WTC11 (cell line): ENCODE data around the gene BCAS1. TPM values are rescaled to one million over a fixed set of nuclear protein-coding genes. Genes with fewer than 3 reads are reported as not detected.

Source experiments
- ATAC-seq: fragments of 200-7000 bp; cut with Tn5 transposase; 2 replicates; pipeline ENCODE4 v1.10.0; 2021; ENCODE audit warnings: mild to moderate bottlenecking, moderate library complexity
- CTCF ChIA-PET: fragments of 300-600 bp; sonication (Branson Sonifier 250); formaldehyde crosslinking; loops from one replicate; lab custom pipeline; 2021; ENCODE audit warnings: antibody characterized with exemption; lab: Charles Lee
- POLR2A ChIA-PET: fragments of 350-600 bp; sonication (Branson Sonifier 250); formaldehyde crosslinking; loops from one replicate; lab custom pipeline; 2021; ENCODE audit warnings: antibody characterized with exemption; lab: Charles Lee
- DNase-seq: peaks from one replicate; pipeline ENCODE4 v3.0.0; 2021; ENCODE audit warnings: low spot score
- H3K27ac Mint-ChIP-seq: 2 replicates; pipeline ENCODE4 v1.8.0; 2021; ENCODE audit warnings: mixed read lengths
- H3K27me3 Mint-ChIP-seq: 2 replicates; pipeline ENCODE4 v1.8.0; 2021; ENCODE audit warnings: low read depth, mild to moderate bottlenecking, moderate library complexity, mixed read lengths
- H3K36me3 Mint-ChIP-seq: 2 replicates; pipeline ENCODE4 v1.8.0; 2021; ENCODE audit warnings: mixed read lengths
- H3K4me1 Mint-ChIP-seq: 2 replicates; pipeline ENCODE4 v1.8.0; 2022; ENCODE audit warnings: mixed read lengths
- H3K4me3 Mint-ChIP-seq: 2 replicates; pipeline ENCODE4 v1.8.0; 2021; ENCODE audit warnings: mild to moderate bottlenecking, moderate library complexity, mixed read lengths
- H3K9me3 Mint-ChIP-seq: 2 replicates; pipeline ENCODE4 v1.8.0; 2021; ENCODE audit warnings: mixed read lengths
- CBFB ChIP-seq: sonication (generic); formaldehyde crosslinking; IDR thresholded peaks from 2 replicates; pipeline ENCODE4 v1.8.1; 2022; ENCODE audit warnings: mild to moderate bottlenecking, low read depth, missing genetic modification reagents
- FOXJ3 ChIP-seq: sonication (generic); formaldehyde crosslinking; IDR thresholded peaks from 2 replicates; pipeline ENCODE4 v1.9.0; 2021; ENCODE audit warnings: missing genetic modification reagents, mild to moderate bottlenecking, borderline replicate concordance
- FOXK1 ChIP-seq: sonication (generic); formaldehyde crosslinking; IDR thresholded peaks from 2 replicates; pipeline ENCODE4 v1.8.0; 2022; ENCODE audit warnings: mild to moderate bottlenecking, moderate library complexity, missing genetic modification reagents
- GTF2I ChIP-seq: fragments of 250-450 bp; sonication (Bioruptor Pico); conservative IDR thresholded peaks from 2 replicates; pipeline ENCODE4 v1.4.0; 2021; ENCODE audit warnings: mild to moderate bottlenecking
- KAT7 ChIP-seq: sonication (generic); formaldehyde crosslinking; IDR thresholded peaks from 2 replicates; pipeline ENCODE4 v1.8.1; 2023; ENCODE audit warnings: missing genetic modification reagents, mild to moderate bottlenecking, borderline replicate concordance
- NFE2L1 ChIP-seq: sonication (generic); formaldehyde crosslinking; IDR thresholded peaks from 2 replicates; pipeline ENCODE4 v1.8.1; 2023; ENCODE audit warnings: missing genetic modification reagents
- PRRX2 ChIP-seq: fragments of 250-450 bp; sonication (Bioruptor Pico); IDR thresholded peaks from 2 replicates; pipeline ENCODE4 v1.8.0; 2021; ENCODE audit warnings: mild to moderate bottlenecking
- RORB ChIP-seq: fragments of 250-450 bp; sonication (Bioruptor Pico); IDR thresholded peaks from 2 replicates; pipeline ENCODE4 v1.9.0; 2021; ENCODE audit warnings: mild to moderate bottlenecking
- TP53 ChIP-seq: sonication (generic); formaldehyde crosslinking; IDR thresholded peaks from 2 replicates; pipeline ENCODE4 v1.8.1; 2023; ENCODE audit warnings: mild to moderate bottlenecking, missing genetic modification reagents
- ZNF138 ChIP-seq: sonication (generic); formaldehyde crosslinking; conservative IDR thresholded peaks from 2 replicates; pipeline ENCODE4 v1.8.1; 2022; ENCODE audit warnings: mild to moderate bottlenecking, moderate library complexity, missing genetic modification reagents
- ZNF263 ChIP-seq: sonication (generic); formaldehyde crosslinking; IDR thresholded peaks from 2 replicates; pipeline ENCODE4 v1.8.1; 2022; ENCODE audit warnings: low read depth, mild to moderate bottlenecking, moderate library complexity, missing genetic modification reagents
- ZNF396 ChIP-seq: fragments of 250-450 bp; sonication (Bioruptor Pico); IDR thresholded peaks from 2 replicates; pipeline ENCODE4 v1.8.0; 2021; ENCODE audit warnings: mild to moderate bottlenecking, moderate library complexity, borderline replicate concordance
- total RNA-seq: library from RNA; stranded (reverse); gene quantifications from 3 replicates; pipeline ENCODE4 v1.2.3, GENCODE V29; 2021
- TF ChIP-seq, protein P1 (sequence below): sonication (generic); formaldehyde crosslinking; IDR thresholded peaks from 2 replicates; pipeline ENCODE4 v1.8.1; 2023; ENCODE audit warnings: mild to moderate bottlenecking, missing genetic modification reagents
- TF ChIP-seq, protein P2 (sequence below): fragments of 250-450 bp; sonication (Bioruptor Pico); IDR thresholded peaks from 2 replicates; pipeline ENCODE4 v2.1.2; 2022; ENCODE audit warnings: mild to moderate bottlenecking, moderate library complexity
- TF ChIP-seq, protein P3 (sequence below): sonication (generic); formaldehyde crosslinking; IDR thresholded peaks from 2 replicates; pipeline ENCODE4 v1.8.1; 2023; ENCODE audit warnings: mild to moderate bottlenecking, missing genetic modification reagents, borderline replicate concordance
- TF ChIP-seq, protein P4 (sequence below): sonication (generic); formaldehyde crosslinking; IDR thresholded peaks from 2 replicates; pipeline ENCODE4 v1.8.1; 2022; ENCODE audit warnings: mild to moderate bottlenecking, moderate library complexity, missing genetic modification reagents
- TF ChIP-seq, protein P5 (sequence below): sonication (generic); formaldehyde crosslinking; IDR thresholded peaks from 2 replicates; pipeline ENCODE4 v1.8.1; 2023; ENCODE audit warnings: mild to moderate bottlenecking, missing genetic modification reagents, moderate library complexity
- TF ChIP-seq, protein P6 (sequence below): fragments of 250-450 bp; sonication (Bioruptor Pico); conservative IDR thresholded peaks from 2 replicates; pipeline ENCODE4 v1.9.0; 2021; ENCODE audit warnings: mild to moderate bottlenecking
- TF ChIP-seq, protein P7 (sequence below): sonication (generic); formaldehyde crosslinking; IDR thresholded peaks from 2 replicates; pipeline ENCODE4 v1.8.1; 2023; ENCODE audit warnings: mild to moderate bottlenecking, moderate library complexity, missing genetic modification reagents

The BCAS1 gene
- total RNA-seq, 1 experiment from 2014 or later: 0.11 TPM

DNA sequence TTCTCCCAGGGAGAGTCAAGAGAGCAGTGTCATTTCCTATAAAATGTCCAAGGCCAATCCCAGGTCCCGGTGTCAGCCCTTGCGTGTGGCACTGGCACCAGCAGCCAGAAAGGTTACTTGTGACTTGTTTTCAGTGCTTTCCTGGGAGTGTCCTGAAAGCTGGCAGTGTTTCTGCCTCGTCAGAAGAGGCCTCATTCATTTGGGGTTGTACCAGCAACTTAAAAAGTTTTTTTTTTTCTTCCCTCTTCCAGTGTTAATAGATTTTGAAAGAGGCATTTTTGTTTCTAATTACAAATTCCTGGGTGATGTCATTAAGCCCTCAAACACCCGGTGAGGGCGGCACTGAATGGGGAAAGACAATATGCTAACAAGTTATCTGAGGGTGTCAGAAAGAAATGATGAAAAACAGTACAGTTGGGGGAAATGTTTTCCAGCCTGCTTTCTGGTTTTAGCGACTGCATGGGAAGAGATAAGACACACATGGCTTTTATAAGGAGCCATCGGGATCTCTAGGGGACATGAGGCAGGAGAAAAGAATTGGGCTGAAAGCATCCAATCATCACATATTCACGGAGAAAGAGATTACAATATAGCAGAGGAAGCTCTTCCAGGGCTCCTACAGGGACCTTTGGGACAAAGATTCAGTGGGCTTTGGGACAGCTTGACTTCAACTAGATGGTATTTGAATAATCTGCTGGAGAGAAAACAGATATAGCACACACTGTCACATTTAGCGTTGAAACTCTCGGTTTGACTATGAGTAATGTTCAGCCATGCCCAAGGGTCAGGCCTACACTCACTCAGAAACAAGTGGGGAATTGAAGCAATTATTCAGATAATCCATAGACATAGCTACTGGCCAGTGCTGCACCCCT lies 153.0 kb downstream of the BCAS1 start:
- H3K27me3 Mint-ChIP-seq: no peaks in the 10 kb centered on the region; the same call in 1 of the 2 replicates
- peak overlapping the region; percentile 6 for H3K27ac Mint-ChIP-seq
- no peak for ATAC-seq
- H3K9me3 Mint-ChIP-seq: no peaks in the 10 kb centered on the region
- peaks cover 58% of the 10 kb centered on the region for H3K4me1 Mint-ChIP-seq
- ChIA-PET CTCF (interaction anchor here (0.6 to 5.1 kb wide), 12 partner anchors 18 to 1964 kb away, joined by 3 to 68 read pairs (median 10); partner anchors contain the start of gene ZNF217), POLR2A (no interaction called here)
- no peak for DNase-seq
- TF ChIP-seq KAT7: no peak
- TF ChIP-seq, protein P1, sequence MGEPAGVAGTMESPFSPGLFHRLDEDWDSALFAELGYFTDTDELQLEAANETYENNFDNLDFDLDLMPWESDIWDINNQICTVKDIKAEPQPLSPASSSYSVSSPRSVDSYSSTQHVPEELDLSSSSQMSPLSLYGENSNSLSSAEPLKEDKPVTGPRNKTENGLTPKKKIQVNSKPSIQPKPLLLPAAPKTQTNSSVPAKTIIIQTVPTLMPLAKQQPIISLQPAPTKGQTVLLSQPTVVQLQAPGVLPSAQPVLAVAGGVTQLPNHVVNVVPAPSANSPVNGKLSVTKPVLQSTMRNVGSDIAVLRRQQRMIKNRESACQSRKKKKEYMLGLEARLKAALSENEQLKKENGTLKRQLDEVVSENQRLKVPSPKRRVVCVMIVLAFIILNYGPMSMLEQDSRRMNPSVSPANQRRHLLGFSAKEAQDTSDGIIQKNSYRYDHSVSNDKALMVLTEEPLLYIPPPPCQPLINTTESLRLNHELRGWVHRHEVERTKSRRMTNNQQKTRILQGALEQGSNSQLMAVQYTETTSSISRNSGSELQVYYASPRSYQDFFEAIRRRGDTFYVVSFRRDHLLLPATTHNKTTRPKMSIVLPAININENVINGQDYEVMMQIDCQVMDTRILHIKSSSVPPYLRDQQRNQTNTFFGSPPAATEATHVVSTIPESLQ: no peak
- no peak for TF ChIP-seq FOXJ3
- TF ChIP-seq, protein P2, sequence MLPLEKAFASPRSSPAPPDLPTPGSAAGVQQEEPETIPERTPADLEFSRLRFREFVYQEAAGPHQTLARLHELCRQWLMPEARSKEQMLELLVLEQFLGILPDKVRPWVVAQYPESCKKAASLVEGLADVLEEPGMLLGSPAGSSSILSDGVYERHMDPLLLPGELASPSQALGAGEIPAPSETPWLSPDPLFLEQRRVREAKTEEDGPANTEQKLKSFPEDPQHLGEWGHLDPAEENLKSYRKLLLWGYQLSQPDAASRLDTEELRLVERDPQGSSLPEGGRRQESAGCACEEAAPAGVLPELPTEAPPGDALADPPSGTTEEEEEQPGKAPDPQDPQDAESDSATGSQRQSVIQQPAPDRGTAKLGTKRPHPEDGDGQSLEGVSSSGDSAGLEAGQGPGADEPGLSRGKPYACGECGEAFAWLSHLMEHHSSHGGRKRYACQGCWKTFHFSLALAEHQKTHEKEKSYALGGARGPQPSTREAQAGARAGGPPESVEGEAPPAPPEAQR: no peak
- TF ChIP-seq RORB (CRISPR knock-in tag): no peak
- TF ChIP-seq NFE2L1 (CRISPR knock-in tag): no peak
- TF ChIP-seq ZNF263: no peak
- no peak for TF ChIP-seq FOXK1
- no peak for TF ChIP-seq PRRX2 (CRISPR knock-in tag)
- TF ChIP-seq ZNF396 (CRISPR knock-in tag): no peak
- TF ChIP-seq, protein P3, sequence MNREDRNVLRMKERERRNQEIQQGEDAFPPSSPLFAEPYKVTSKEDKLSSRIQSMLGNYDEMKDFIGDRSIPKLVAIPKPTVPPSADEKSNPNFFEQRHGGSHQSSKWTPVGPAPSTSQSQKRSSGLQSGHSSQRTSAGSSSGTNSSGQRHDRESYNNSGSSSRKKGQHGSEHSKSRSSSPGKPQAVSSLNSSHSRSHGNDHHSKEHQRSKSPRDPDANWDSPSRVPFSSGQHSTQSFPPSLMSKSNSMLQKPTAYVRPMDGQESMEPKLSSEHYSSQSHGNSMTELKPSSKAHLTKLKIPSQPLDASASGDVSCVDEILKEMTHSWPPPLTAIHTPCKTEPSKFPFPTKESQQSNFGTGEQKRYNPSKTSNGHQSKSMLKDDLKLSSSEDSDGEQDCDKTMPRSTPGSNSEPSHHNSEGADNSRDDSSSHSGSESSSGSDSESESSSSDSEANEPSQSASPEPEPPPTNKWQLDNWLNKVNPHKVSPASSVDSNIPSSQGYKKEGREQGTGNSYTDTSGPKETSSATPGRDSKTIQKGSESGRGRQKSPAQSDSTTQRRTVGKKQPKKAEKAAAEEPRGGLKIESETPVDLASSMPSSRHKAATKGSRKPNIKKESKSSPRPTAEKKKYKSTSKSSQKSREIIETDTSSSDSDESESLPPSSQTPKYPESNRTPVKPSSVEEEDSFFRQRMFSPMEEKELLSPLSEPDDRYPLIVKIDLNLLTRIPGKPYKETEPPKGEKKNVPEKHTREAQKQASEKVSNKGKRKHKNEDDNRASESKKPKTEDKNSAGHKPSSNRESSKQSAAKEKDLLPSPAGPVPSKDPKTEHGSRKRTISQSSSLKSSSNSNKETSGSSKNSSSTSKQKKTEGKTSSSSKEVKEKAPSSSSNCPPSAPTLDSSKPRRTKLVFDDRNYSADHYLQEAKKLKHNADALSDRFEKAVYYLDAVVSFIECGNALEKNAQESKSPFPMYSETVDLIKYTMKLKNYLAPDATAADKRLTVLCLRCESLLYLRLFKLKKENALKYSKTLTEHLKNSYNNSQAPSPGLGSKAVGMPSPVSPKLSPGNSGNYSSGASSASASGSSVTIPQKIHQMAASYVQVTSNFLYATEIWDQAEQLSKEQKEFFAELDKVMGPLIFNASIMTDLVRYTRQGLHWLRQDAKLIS: no peak
- no peak for TF ChIP-seq ZNF138 (CRISPR knock-in tag)
- H3K36me3 Mint-ChIP-seq: no peaks in the 10 kb centered on the region
- no peak overlapping the region for H3K4me3 Mint-ChIP-seq

DNA sequence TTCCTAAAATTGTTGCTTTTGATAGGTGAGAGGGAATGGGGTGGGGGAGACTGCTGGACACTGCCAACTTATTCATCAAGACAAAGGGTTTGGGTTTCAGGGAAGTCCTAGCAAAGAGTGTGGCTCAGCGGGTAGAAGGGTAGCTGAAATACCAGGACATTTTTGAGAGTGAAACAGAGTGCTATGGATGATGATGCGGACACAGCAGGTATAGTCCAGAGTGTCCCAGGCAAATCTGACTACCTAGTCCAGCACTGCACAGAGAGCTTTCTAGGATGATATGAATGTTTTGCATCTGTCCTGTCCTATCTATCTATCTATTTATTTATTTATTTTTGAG lies 154.3 kb downstream of the BCAS1 start:
- peaks cover 2% of the 10 kb centered on the region; the same call in 1 of the 2 replicates for H3K36me3 Mint-ChIP-seq
- POLR2A ChIA-PET: interaction anchor here (0.7 kb wide), 2 partner anchors 9 to 20 kb away, joined by 3 to 6 read pairs; no protein-coding TSS in a partner anchor
- H3K4me1 Mint-ChIP-seq: peaks cover 51% of the 10 kb centered on the region
- H3K27me3 Mint-ChIP-seq: no peaks in the 10 kb centered on the region; the same call in 1 of the 2 replicates
- DNase-seq: no peak
- H3K4me3 Mint-ChIP-seq: peak overlapping the region; percentile 86
- TF ChIP-seq, protein P4, sequence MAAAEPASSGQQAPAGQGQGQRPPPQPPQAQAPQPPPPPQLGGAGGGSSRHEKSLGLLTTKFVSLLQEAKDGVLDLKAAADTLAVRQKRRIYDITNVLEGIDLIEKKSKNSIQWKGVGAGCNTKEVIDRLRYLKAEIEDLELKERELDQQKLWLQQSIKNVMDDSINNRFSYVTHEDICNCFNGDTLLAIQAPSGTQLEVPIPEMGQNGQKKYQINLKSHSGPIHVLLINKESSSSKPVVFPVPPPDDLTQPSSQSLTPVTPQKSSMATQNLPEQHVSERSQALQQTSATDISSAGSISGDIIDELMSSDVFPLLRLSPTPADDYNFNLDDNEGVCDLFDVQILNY (CRISPR knock-in tag): no peak
- TF ChIP-seq, protein P5, sequence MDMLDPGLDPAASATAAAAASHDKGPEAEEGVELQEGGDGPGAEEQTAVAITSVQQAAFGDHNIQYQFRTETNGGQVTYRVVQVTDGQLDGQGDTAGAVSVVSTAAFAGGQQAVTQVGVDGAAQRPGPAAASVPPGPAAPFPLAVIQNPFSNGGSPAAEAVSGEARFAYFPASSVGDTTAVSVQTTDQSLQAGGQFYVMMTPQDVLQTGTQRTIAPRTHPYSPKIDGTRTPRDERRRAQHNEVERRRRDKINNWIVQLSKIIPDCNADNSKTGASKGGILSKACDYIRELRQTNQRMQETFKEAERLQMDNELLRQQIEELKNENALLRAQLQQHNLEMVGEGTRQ (CRISPR knock-in tag): no peak
- TF ChIP-seq CBFB (CRISPR knock-in tag) (no peak), GTF2I (CRISPR knock-in tag) (no peak), TP53 (CRISPR knock-in tag) (no peak)
- TF ChIP-seq, protein P6, sequence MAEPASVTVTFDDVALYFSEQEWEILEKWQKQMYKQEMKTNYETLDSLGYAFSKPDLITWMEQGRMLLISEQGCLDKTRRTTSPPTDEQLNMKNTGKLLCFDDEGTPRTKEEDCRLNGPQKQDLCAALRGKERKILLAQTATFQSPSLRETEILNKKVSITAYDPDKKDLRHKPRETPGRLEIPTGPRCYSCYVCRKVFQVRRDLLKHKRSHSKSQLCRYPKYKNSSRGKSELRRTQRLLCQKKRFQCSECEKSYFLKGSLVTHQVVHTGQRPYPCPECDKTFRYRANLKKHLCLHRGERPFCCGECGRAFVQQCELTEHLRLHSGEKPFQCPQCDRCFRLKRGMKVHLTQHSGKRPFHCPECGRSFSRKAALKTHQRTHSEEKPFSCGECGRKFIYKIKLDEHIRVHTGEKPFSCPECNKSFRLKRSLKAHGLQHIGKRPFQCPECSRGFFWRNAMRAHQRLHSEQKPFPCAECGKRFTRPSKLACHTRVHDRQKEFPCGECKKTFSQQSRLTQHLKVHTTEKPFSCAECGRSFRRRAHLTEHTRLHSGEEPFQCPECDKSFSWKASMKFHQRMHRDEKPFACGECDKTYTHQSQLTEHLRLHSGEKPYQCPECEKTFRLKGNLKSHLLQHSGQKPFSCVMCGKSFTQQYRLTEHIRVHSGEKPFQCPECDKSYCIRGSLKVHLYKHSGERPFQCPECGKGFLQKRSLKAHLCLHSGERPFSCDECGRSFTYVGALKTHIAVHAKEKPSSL: no peak
- TF ChIP-seq, protein P7, sequence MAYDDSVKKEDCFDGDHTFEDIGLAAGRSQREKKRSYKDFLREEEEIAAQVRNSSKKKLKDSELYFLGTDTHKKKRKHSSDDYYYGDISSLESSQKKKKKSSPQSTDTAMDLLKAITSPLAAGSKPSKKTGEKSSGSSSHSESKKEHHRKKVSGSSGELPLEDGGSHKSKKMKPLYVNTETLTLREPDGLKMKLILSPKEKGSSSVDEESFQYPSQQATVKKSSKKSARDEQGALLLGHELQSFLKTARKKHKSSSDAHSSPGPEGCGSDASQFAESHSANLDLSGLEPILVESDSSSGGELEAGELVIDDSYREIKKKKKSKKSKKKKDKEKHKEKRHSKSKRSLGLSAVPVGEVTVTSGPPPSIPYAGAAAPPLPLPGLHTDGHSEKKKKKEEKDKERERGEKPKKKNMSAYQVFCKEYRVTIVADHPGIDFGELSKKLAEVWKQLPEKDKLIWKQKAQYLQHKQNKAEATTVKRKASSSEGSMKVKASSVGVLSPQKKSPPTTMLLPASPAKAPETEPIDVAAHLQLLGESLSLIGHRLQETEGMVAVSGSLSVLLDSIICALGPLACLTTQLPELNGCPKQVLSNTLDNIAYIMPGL (CRISPR knock-in tag): no peak
- peaks cover 2% of the 10 kb centered on the region for H3K9me3 Mint-ChIP-seq
- CTCF ChIA-PET: interaction anchor here (0.9 to 5.1 kb wide), 42 partner anchors 8 to 368 kb away, joined by 3 to 68 read pairs (median 6); partner anchors contain the start of gene ZNF217
- no peak overlapping the region; the same call in 1 of the 2 replicates for H3K27ac Mint-ChIP-seq
- ATAC-seq: no peak
